ENCODE data around the gene WWP2. TPM values are rescaled to one million over a fixed set of nuclear protein-coding genes. Genes with fewer than 3 reads are reported as not detected.

Gene WWP2
- total RNA-seq, 1 donor from 2014 or later, result 26.8 TPM

- Mint-ChIP-seq H3K9me3 (no peaks in the 10 kb centered on the region), H3K4me1 (peaks cover 13% of the 10 kb centered on the region), H3K4me3 (no peak overlapping the region), H3K27me3 (ENCODE audit: insufficient read depth, low read depth) (peaks cover 3% of the 10 kb centered on the region), H3K27ac (peak overlapping the region; percentile 20), H3K36me3 (peaks cover 3% of the 10 kb centered on the region)
- H3K4me1 ChIP-seq, result peaks cover 15% of the 10 kb centered on the region
- DNase-seq (ENCODE audit: low spot score), result peak; percentile 76
- no peak overlapping the region for H3K27ac ChIP-seq
- H3K36me3 ChIP-seq, result no peaks in the 10 kb centered on the region
- no peak overlapping the region for H3K4me3 ChIP-seq
- no peaks in the 10 kb centered on the region for H3F3A ChIP-seq (ENCODE audit: low read depth)
- no peaks in the 10 kb centered on the region for H3K27me3 ChIP-seq
- no peaks in the 10 kb centered on the region for H3K9me3 ChIP-seq (ENCODE audit: low read depth)
- H2AFZ ChIP-seq (replicated peaks), result no peak overlapping the region
- no peaks in the 10 kb centered on the region for H3K79me2 ChIP-seq (ENCODE audit: low read depth)
- peak overlapping the region; percentile 19 for H3K4me2 ChIP-seq
- TF ChIP-seq EZH2 (IDR thresholded peaks at IDR 0.05) (no peak), CTCF (IDR thresholded peaks at IDR 0.05) (no peak), EZH2phosphoT487 (IDR thresholded peaks at IDR 0.05) (no peak)
- H4K20me1 ChIP-seq (ENCODE audit: low read depth), result no peaks in the 10 kb centered on the region
- H3K9ac ChIP-seq, result no peak overlapping the region
These were observed 155.6 kb downstream of the WWP2 start for GRCh38 chr16:69917739-69918138.

- H3K4me3 Mint-ChIP-seq, result no peak overlapping the region
- H2AFZ ChIP-seq (replicated peaks), result no peak overlapping the region
- no peaks in the 10 kb centered on the region for H3K27me3 ChIP-seq
- no peak overlapping the region for H3K27ac ChIP-seq
- H3K27me3 Mint-ChIP-seq (ENCODE audit: insufficient read depth, low read depth), result peaks cover 3% of the 10 kb centered on the region
- TF ChIP-seq CTCF (IDR thresholded peaks at IDR 0.05), result no peak
- no peak for TF ChIP-seq EZH2phosphoT487 (IDR thresholded peaks at IDR 0.05)
- H3K27ac Mint-ChIP-seq, result peak overlapping the region; percentile 20
- H3K9ac ChIP-seq, result no peak overlapping the region
- no peak for DNase-seq (ENCODE audit: low spot score)
- H3K4me1 Mint-ChIP-seq, result peaks cover 13% of the 10 kb centered on the region
- H3F3A ChIP-seq (ENCODE audit: low read depth), result no peaks in the 10 kb centered on the region
- H3K4me2 ChIP-seq, result no peak overlapping the region
- H3K36me3 Mint-ChIP-seq, result peaks cover 3% of the 10 kb centered on the region
- no peaks in the 10 kb centered on the region for H3K79me2 ChIP-seq (ENCODE audit: low read depth)
- H3K9me3 ChIP-seq (ENCODE audit: low read depth), result no peaks in the 10 kb centered on the region
- H4K20me1 ChIP-seq (ENCODE audit: low read depth), result no peaks in the 10 kb centered on the region
- peaks cover 15% of the 10 kb centered on the region for H3K4me1 ChIP-seq
- H3K4me3 ChIP-seq, result no peak overlapping the region
- no peaks in the 10 kb centered on the region for H3K36me3 ChIP-seq
- H3K9me3 Mint-ChIP-seq, result no peaks in the 10 kb centered on the region
These were observed 156.1 kb downstream of the WWP2 start for GRCh38 chr16:69918241-69918640.

GRCh38 chr16:69921127-69921526 is 159.0 kb downstream of the WWP2 start:
- Mint-ChIP-seq H3K36me3 (peaks cover 3% of the 10 kb centered on the region), H3K4me3 (no peak overlapping the region), H3K27ac (no peak overlapping the region), H3K4me1 (peaks cover 23% of the 10 kb centered on the region), H3K27me3 (ENCODE audit: insufficient read depth, low read depth) (peaks cover 3% of the 10 kb centered on the region), H3K9me3 (no peaks in the 10 kb centered on the region)
- Histone ChIP-seq H3K4me1 (peaks cover 15% of the 10 kb centered on the region), H3K9ac (no peak overlapping the region), H3K27ac (no peak overlapping the region), H3K4me3 (no peak overlapping the region), H3K9me3 (ENCODE audit: low read depth) (no peaks in the 10 kb centered on the region), H3F3A (ENCODE audit: low read depth) (no peaks in the 10 kb centered on the region), H2AFZ (replicated peaks) (no peak overlapping the region), H3K36me3 (no peaks in the 10 kb centered on the region), H3K4me2 (no peak overlapping the region), H3K27me3 (no peaks in the 10 kb centered on the region), H4K20me1 (ENCODE audit: low read depth) (no peaks in the 10 kb centered on the region), H3K79me2 (ENCODE audit: low read depth) (no peaks in the 10 kb centered on the region)
- TF ChIP-seq EZH2 (IDR thresholded peaks at IDR 0.05), result no peak
- TF ChIP-seq EZH2phosphoT487 (IDR thresholded peaks at IDR 0.05), result no peak
- no peak for TF ChIP-seq CTCF (IDR thresholded peaks at IDR 0.05)
- DNase-seq (ENCODE audit: low spot score), result no peak
